AG20443 (cell line): ENCODE data around the gene KIF6.
"Not testable (repeated sequence)": the region's sequence is repeated elsewhere in the genome, so short reads cannot be mapped to it uniquely, and the experiment has no call there.

Experiments used
- DNase-seq: peaks from one replicate; pipeline ENCODE4 v3.0.0; 2012; ENCODE audit warnings: low spot score, mixed read lengths

Gene KIF6

GRCh38 chr6:39724787-39725631 lies at the start of gene KIF6:
Gene KIF6, minus strand, starts transcription at chr6:39725408. Its CDS starts 98 bp downstream, at chr6:39725310.
- DNase-seq: peak; percentile 100

GRCh38 chr6:39773782-39774181 lies 48.6 kb upstream of the KIF6 start:
- DNase-seq: no peak

GRCh38 chr6:39772559-39773273 lies 47.5 kb upstream of the KIF6 start:
- peak; percentile 65 for DNase-seq

GRCh38 chr6:39770446-39770845 lies 45.2 kb upstream of the KIF6 start:
- no peak for DNase-seq

- DNase-seq: no peak
These were observed 43.8 kb upstream of the KIF6 start for GRCh38 chr6:39769012-39769411.

GRCh38 chr6:39765508-39766065 lies 40.4 kb upstream of the KIF6 start:
- DNase-seq: no peak

- DNase-seq: no peak
These were observed 35.2 kb upstream of the KIF6 start for GRCh38 chr6:39760226-39760952.

GRCh38 chr6:39758905-39759605 lies 33.8 kb upstream of the KIF6 start:
- DNase-seq: no peak

- DNase-seq: no peak
These were observed 31.4 kb upstream of the KIF6 start for GRCh38 chr6:39756582-39756981.

GRCh38 chr6:39755231-39755630 lies 30.0 kb upstream of the KIF6 start:
- no peak for DNase-seq

- DNase-seq: no peak
These were observed 29.4 kb upstream of the KIF6 start for GRCh38 chr6:39754514-39755115.

GRCh38 chr6:39753725-39754045 lies 28.5 kb upstream of the KIF6 start:
- DNase-seq: peak; percentile 58

- no peak for DNase-seq
These were observed 27.9 kb upstream of the KIF6 start for GRCh38 chr6:39752835-39753724.

GRCh38 chr6:39746795-39747194 lies 21.6 kb upstream of the KIF6 start:
- no peak for DNase-seq

- DNase-seq: no peak
These were observed 8.5 kb upstream of the KIF6 start for GRCh38 chr6:39733704-39734103.

- no peak for DNase-seq
These were observed 6.4 kb upstream of the KIF6 start for GRCh38 chr6:39731565-39731964.

GRCh38 chr6:39729945-39730344 lies 4.7 kb upstream of the KIF6 start:
- no peak for DNase-seq

- no peak for DNase-seq
These were observed 407 bp upstream of the KIF6 start for GRCh38 chr6:39725632-39725997.

- DNase-seq: not testable (repeated sequence)
These were observed 1.9 kb downstream of the KIF6 start for GRCh38 chr6:39723350-39723749.

GRCh38 chr6:39714802-39715201 lies 10.4 kb downstream of the KIF6 start:
- DNase-seq: no peak
